T47D (cell line): ENCODE measurements around the gene CPN1.
"Not testable (repeated sequence)": the region's sequence is repeated elsewhere in the genome, so short reads cannot be mapped to it uniquely, and the experiment has no call there.

Source experiments
- DNase-seq, 2 experiments: peaks; one replicate each; pipeline versions ENCODE4 v3.0.0 to v3.0.0-alpha.2; 2011 to 2012; ENCODE audit warnings: low read depth in 1 of 2, low spot score in 1 of 2
- JUND ChIP-seq: IDR thresholded peaks from 2 replicates; pipeline ENCODE4 v1.6.1; 2012; ENCODE audit warnings: low read depth
- in situ Hi-C: cut with HindIII; loops from 2 replicates; pipeline ENCODE4 v1.10.0; 2016; ENCODE audit warnings: low sequenced_read_pairs, low pct_unique_long_range_greater_than_20kb

CPN1 gene

GRCh38 chr10:100036850-100037249 lies 44.8 kb downstream of the CPN1 start:
- TF ChIP-seq JUND: no peak
- in situ Hi-C loops: no loop called here
- DNase-seq: no peak

- in situ Hi-C loops: no loop called here
Measured at GRCh38 chr10:100033766-100034418, 47.8 kb downstream of the CPN1 start.

GRCh38 chr10:100027416-100027815 lies 54.3 kb downstream of the CPN1 start:
- no peak for DNase-seq
- no peak for TF ChIP-seq JUND
- in situ Hi-C loops: no loop called here

More at GRCh38 chr10:100033766-100034418, 47.8 kb downstream of the CPN1 start:
- no peak for DNase-seq
- no peak for TF ChIP-seq JUND

GRCh38 chr10:100025576-100025975 lies 56.1 kb downstream of the CPN1 start:
- DNase-seq: no peak
- in situ Hi-C loops: no loop called here

GRCh38 chr10:100024748-100025147 lies 56.9 kb downstream of the CPN1 start:
- no peak for TF ChIP-seq JUND
- no peak for DNase-seq

More at GRCh38 chr10:100025576-100025975, 56.1 kb downstream of the CPN1 start:
- no peak for TF ChIP-seq JUND

GRCh38 chr10:100022403-100022802 lies 59.3 kb downstream of the CPN1 start:
- TF ChIP-seq JUND: no peak
- in situ Hi-C loops: no loop called here
- no peak for DNase-seq

More at GRCh38 chr10:100024748-100025147, 56.9 kb downstream of the CPN1 start:
- in situ Hi-C loops: no loop called here

GRCh38 chr10:100021322-100021721 lies 60.3 kb downstream of the CPN1 start:
- no peak for TF ChIP-seq JUND
- DNase-seq: peak in 1 of 2 experiments; percentile 19
- in situ Hi-C loops: no loop called here

- DNase-seq: no peak
- no peak for TF ChIP-seq JUND
- in situ Hi-C loops: no loop called here
Measured at GRCh38 chr10:100020886-100021253, 60.8 kb downstream of the CPN1 start.

- no peak for TF ChIP-seq JUND
- no peak for DNase-seq
- in situ Hi-C loops: no loop called here
Measured at GRCh38 chr10:100020142-100020885, 61.4 kb downstream of the CPN1 start.

GRCh38 chr10:100019787-100020141 lies 61.9 kb downstream of the CPN1 start:
- peak in 1 of 2 experiments; percentile 36 for DNase-seq
- no peak for TF ChIP-seq JUND
- in situ Hi-C loops: no loop called here

GRCh38 chr10:100014071-100014762 lies 67.5 kb downstream of the CPN1 start:
- in situ Hi-C loops: no loop called here
- no peak for DNase-seq
- no peak for TF ChIP-seq JUND

- no peak for DNase-seq
- no peak for TF ChIP-seq JUND
- in situ Hi-C loops: no loop called here
Measured at GRCh38 chr10:100013621-100014020, 68.0 kb downstream of the CPN1 start.

GRCh38 chr10:100011906-100012305 lies 69.8 kb downstream of the CPN1 start:
- DNase-seq, in situ Hi-C loops: not testable (repeated sequence)
